Measurements from ENCODE around the gene F2RL1. TPM values are rescaled to one million over a fixed set of nuclear protein-coding genes. Genes with fewer than 3 reads are reported as not detected.
"Not testable (repeated sequence)": the region's sequence is repeated elsewhere in the genome, so short reads cannot be mapped to it uniquely, and the experiment has no call there.

Gene F2RL1
- total RNA-seq, 1 donor from 2014 or later = 2.0 TPM

- Histone ChIP-seq H3K27me3 (ENCODE audit: low read depth) (peaks cover 41% of the 10 kb centered on the region), H3K27ac (replicated peaks) (no peak overlapping the region), H3K9me3 (replicated peaks) (no peaks in the 10 kb centered on the region), H3K4me3 (no peak overlapping the region), H3K4me1 (peaks cover 19% of the 10 kb centered on the region), H3K36me3 (no peaks in the 10 kb centered on the region)
- DNase-seq = no peak
- TF ChIP-seq CTCF (IDR thresholded peaks at IDR 0.05; ENCODE audit: borderline replicate concordance) = no peak
- intact Hi-C loops (cut with micrococcal nuclease) = no loop called here
Observed at GRCh38 chr5:76816110-76816831, 2.6 kb upstream of the F2RL1 start.

GRCh38 chr5:76819851-76820525, 1.2 kb downstream of the F2RL1 start:
- peak overlapping the region; percentile 76 for H3K27ac ChIP-seq (replicated peaks)
- peaks cover 8% of the 10 kb centered on the region for H3K9me3 ChIP-seq (replicated peaks)
- intact Hi-C loops (cut with micrococcal nuclease) = no loop called here
- DNase-seq = peak; percentile 18
- peaks cover 19% of the 10 kb centered on the region for H3K4me1 ChIP-seq
- H3K27me3 ChIP-seq (ENCODE audit: low read depth) = peaks cover 59% of the 10 kb centered on the region
- peak overlapping the region; percentile 74 for H3K4me3 ChIP-seq
- H3K36me3 ChIP-seq = no peaks in the 10 kb centered on the region
- no peak for TF ChIP-seq CTCF (IDR thresholded peaks at IDR 0.05; ENCODE audit: borderline replicate concordance)

GRCh38 chr5:76820526-76820890, 1.7 kb downstream of the F2RL1 start:
- H3K27ac ChIP-seq (replicated peaks) = peak overlapping the region; percentile 76
- peaks cover 19% of the 10 kb centered on the region for H3K4me1 ChIP-seq
- peaks cover 59% of the 10 kb centered on the region for H3K27me3 ChIP-seq (ENCODE audit: low read depth)
- H3K9me3 ChIP-seq (replicated peaks) = peaks cover 13% of the 10 kb centered on the region
- peak overlapping the region; percentile 74 for H3K4me3 ChIP-seq
- intact Hi-C loops (cut with micrococcal nuclease) = no loop called here
- no peak for DNase-seq
- TF ChIP-seq CTCF (IDR thresholded peaks at IDR 0.05; ENCODE audit: borderline replicate concordance) = no peak
- no peaks in the 10 kb centered on the region for H3K36me3 ChIP-seq

- intact Hi-C loops (cut with micrococcal nuclease) = no loop called here
- H3K4me3 ChIP-seq = no peak overlapping the region
- no peak overlapping the region for H3K27ac ChIP-seq (replicated peaks)
- H3K36me3 ChIP-seq = no peaks in the 10 kb centered on the region
- DNase-seq = no peak
- TF ChIP-seq CTCF (IDR thresholded peaks at IDR 0.05; ENCODE audit: borderline replicate concordance) = no peak
- H3K27me3 ChIP-seq (ENCODE audit: low read depth) = peaks cover 59% of the 10 kb centered on the region
- H3K4me1 ChIP-seq = peaks cover 19% of the 10 kb centered on the region
- peaks cover 13% of the 10 kb centered on the region for H3K9me3 ChIP-seq (replicated peaks)
Observed at GRCh38 chr5:76821136-76821535, 2.3 kb downstream of the F2RL1 start.

- H3K36me3 ChIP-seq; H3K4me3 ChIP-seq; DNase-seq; H3K27ac ChIP-seq (replicated peaks); intact Hi-C loops (cut with micrococcal nuclease): not testable (repeated sequence)
- Histone ChIP-seq H3K4me1 (peaks cover 19% of the 10 kb centered on the region), H3K27me3 (ENCODE audit: low read depth) (peaks cover 59% of the 10 kb centered on the region), H3K9me3 (replicated peaks) (peaks cover 13% of the 10 kb centered on the region)
Observed at GRCh38 chr5:76822105-76822731, 3.4 kb downstream of the F2RL1 start.

- intact Hi-C loops (cut with micrococcal nuclease); H3K4me1 ChIP-seq; DNase-seq; H3K27ac ChIP-seq (replicated peaks); H3K4me3 ChIP-seq; H3K36me3 ChIP-seq: not testable (repeated sequence)
- Histone ChIP-seq H3K9me3 (replicated peaks) (peaks cover 13% of the 10 kb centered on the region), H3K27me3 (ENCODE audit: low read depth) (peaks cover 17% of the 10 kb centered on the region)
Observed at GRCh38 chr5:76826416-76826815, 7.6 kb downstream of the F2RL1 start.
